Right lobe of liver (tissue), 4 donors: ENCODE data around the gene MTHFD2.

Experiments used
- POLR2A ChIP-seq: fragments of 450-650 bp; IDR thresholded peaks from one replicate; pipeline ENCODE4 v1.6.1; 2017; ENCODE audit warnings: antibody characterized with exemption, mild to moderate bottlenecking
- TF ChIP-seq, protein P1 (sequence below), 4 donors: fragments of 200-600 bp in 3 of 4; fragments of 450-650 bp in 1 of 4; IDR thresholded peaks; one replicate each; pipeline versions ENCODE4 v1.5.1 to v1.8.0; 2016 to 2022; ENCODE audit warnings: antibody characterized with exemption in 4 of 4, mild to moderate bottlenecking in 2 of 4
- donor health status: DM: no; HTN: no; CAD: no.
- donor health status: DM: no; HTN: no; CAD: no.
- donor health status: DM: no; HTN: yes; CAD: no.

DNA sequence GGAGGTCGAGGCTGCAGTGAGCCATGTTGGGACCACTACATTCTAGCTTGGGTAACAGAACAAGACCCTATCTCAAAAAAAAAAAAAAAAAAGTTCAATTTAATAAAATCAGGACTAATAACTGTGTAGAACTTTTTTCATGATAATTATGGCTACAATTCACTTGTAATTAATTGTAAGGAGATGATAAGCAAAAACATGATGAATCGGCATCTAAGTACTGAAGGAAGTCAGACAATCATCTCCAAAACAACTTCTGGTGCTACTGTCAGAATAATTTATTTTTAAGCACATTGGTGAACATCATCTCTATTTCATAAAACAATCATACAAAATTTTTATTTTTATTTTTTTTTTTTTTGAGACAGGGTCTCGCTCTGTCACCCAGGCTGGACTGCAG is 9.7 kb upstream of the MTHFD2 start:
- TF ChIP-seq POLR2A, result no peak
- TF ChIP-seq, protein P1, sequence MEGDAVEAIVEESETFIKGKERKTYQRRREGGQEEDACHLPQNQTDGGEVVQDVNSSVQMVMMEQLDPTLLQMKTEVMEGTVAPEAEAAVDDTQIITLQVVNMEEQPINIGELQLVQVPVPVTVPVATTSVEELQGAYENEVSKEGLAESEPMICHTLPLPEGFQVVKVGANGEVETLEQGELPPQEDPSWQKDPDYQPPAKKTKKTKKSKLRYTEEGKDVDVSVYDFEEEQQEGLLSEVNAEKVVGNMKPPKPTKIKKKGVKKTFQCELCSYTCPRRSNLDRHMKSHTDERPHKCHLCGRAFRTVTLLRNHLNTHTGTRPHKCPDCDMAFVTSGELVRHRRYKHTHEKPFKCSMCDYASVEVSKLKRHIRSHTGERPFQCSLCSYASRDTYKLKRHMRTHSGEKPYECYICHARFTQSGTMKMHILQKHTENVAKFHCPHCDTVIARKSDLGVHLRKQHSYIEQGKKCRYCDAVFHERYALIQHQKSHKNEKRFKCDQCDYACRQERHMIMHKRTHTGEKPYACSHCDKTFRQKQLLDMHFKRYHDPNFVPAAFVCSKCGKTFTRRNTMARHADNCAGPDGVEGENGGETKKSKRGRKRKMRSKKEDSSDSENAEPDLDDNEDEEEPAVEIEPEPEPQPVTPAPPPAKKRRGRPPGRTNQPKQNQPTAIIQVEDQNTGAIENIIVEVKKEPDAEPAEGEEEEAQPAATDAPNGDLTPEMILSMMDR (IDR thresholded peaks at IDR 0.05), result no peak
